SK-N-SH (cell line): ENCODE data around the gene PANK4. TPM values are rescaled to one million over a fixed set of nuclear protein-coding genes. Genes with fewer than 3 reads are reported as not detected.

Experiments
- CTCF ChIA-PET: fragments of 300-600, 350-600 bp; formaldehyde crosslinking; extraction: SDS; loops from one replicate; lab custom pipeline; 2021; lab: Yijun Ruan, JAX
- POLR2A ChIA-PET: fragments of 350-600 bp; sonication (Branson Sonifier 250); formaldehyde crosslinking; extraction: SDS; loops from one replicate; lab custom pipeline; 2020; ENCODE audit warnings: antibody characterized with exemption, inconsistent platforms; lab: Yijun Ruan, JAX
- DNase-seq: peaks from one replicate; pipeline ENCODE4 v3.0.0; 2012
- H2AFZ ChIP-seq: fragments of 200-600 bp; sonication (generic); 2 replicates; pipeline ENCODE4 v1.8.1; 2016; ENCODE audit warnings: antibody characterized with exemption, mild to moderate bottlenecking, low read depth
- H3F3A ChIP-seq: fragments of 200-600 bp; sonication (generic); replicated peaks from 2 replicates; pipeline ENCODE3; 2016; ENCODE audit warnings: antibody characterized with exemption, mild to moderate bottlenecking; ENCODE audit not compliant: insufficient read depth
- H3K27ac ChIP-seq, 2 experiments: fragments of 200-500 bp in 1 of 2; fragments of 200-600 bp in 1 of 2; sonication (Bioruptor generic) in 1 of 2; sonication (generic), shearing (Covaris generic) in 1 of 2; 2 replicates each; pipeline versions ENCODE4 v1.5.1 to v1.6.1; 2014 to 2016; ENCODE audit warnings: low read depth in 2 of 2, inconsistent platforms in 1 of 2, low read length in 1 of 2, mild to moderate bottlenecking in 1 of 2, mixed read lengths in 1 of 2
- H3K27me3 ChIP-seq: fragments of 200-600 bp; sonication (generic), shearing (Covaris generic); 2 replicates; pipeline ENCODE4 v1.6.1; 2016; ENCODE audit warnings: mixed run types; ENCODE audit not compliant: insufficient read depth
- H3K36me3 ChIP-seq, 2 experiments: fragments of 200-500 bp in 1 of 2; fragments of 200-600 bp in 1 of 2; sonication (Bioruptor generic) in 1 of 2; sonication (generic) in 1 of 2; replicated peaks in 1 of 2; 2 replicates each; pipeline versions ENCODE3 to v1.5.1; 2014 to 2016; ENCODE audit warnings: low read length in 1 of 2, mild to moderate bottlenecking in 1 of 2; ENCODE audit not compliant: insufficient read depth in 2 of 2, control insufficient read depth in 1 of 2
- H3K4me1 ChIP-seq, 2 experiments: fragments of 200-500 bp in 1 of 2; fragments of 200-600 bp in 1 of 2; sonication (Bioruptor generic) in 1 of 2; sonication (generic), shearing (Covaris generic) in 1 of 2; 2 replicates each; pipeline versions ENCODE4 v1.5.1 to v1.6.1; 2014 to 2016; ENCODE audit warnings: low read depth in 1 of 2, low read length in 1 of 2, mixed run types in 1 of 2; ENCODE audit not compliant: insufficient read depth in 2 of 2, control insufficient read depth in 1 of 2
- H3K4me2 ChIP-seq: fragments of 200-600 bp; sonication (generic), shearing (Covaris generic); 2 replicates; pipeline ENCODE4 v1.6.1; 2017; ENCODE audit warnings: mixed run types
- H3K4me3 ChIP-seq, 2 experiments: fragments of 200-500 bp in 1 of 2; fragments of 200-600 bp in 1 of 2; sonication (Bioruptor generic) in 1 of 2; sonication (generic), shearing (Covaris generic) in 1 of 2; 2 replicates each; pipeline versions ENCODE4 v1.5.1 to v1.8.1; 2014 to 2016; ENCODE audit warnings: low read depth in 2 of 2, inconsistent platforms in 1 of 2, low read length in 1 of 2, mild to moderate bottlenecking in 1 of 2, mixed read lengths in 1 of 2, moderate library complexity in 1 of 2
- H3K79me2 ChIP-seq: fragments of 200-600 bp; sonication (generic); 2 replicates; pipeline ENCODE4 v1.8.1; 2017; ENCODE audit warnings: mild to moderate bottlenecking; ENCODE audit not compliant: insufficient read depth
- H3K9ac ChIP-seq: fragments of 200-600 bp; sonication (generic); 2 replicates; pipeline ENCODE4 v1.6.1; 2017; ENCODE audit warnings: mixed run types
- H3K9me2 ChIP-seq: fragments of 200-600 bp; sonication (generic); 2 replicates; pipeline ENCODE4 v1.6.1; 2017; ENCODE audit warnings: mixed run types
- H3K9me3 ChIP-seq: fragments of 200-600 bp; sonication (generic); 2 replicates; pipeline ENCODE4 v1.6.1; 2017; ENCODE audit warnings: mixed run types, mild to moderate bottlenecking, moderate library complexity
- H4K20me1 ChIP-seq: fragments of 200-600 bp; sonication (generic); 2 replicates; pipeline ENCODE4 v1.6.1; 2017; ENCODE audit warnings: mild to moderate bottlenecking, mixed run types; ENCODE audit not compliant: insufficient read depth
- ELF1 ChIP-seq: IDR thresholded peaks from 2 replicates; pipeline ENCODE4 v1.4.0; 2012
- FOXM1 ChIP-seq: IDR thresholded peaks from 2 replicates; pipeline ENCODE4 v1.4.0; 2012; ENCODE audit warnings: low read depth, mild to moderate bottlenecking
- GABPA ChIP-seq: IDR thresholded peaks from 2 replicates; pipeline ENCODE4 v1.4.0; 2012; ENCODE audit warnings: low read depth, mild to moderate bottlenecking
- GATA2 ChIP-seq: sonication (generic); formaldehyde crosslinking; IDR thresholded peaks from 2 replicates; pipeline ENCODE4 v1.5.0; 2020; ENCODE audit warnings: mild to moderate bottlenecking, missing genetic modification reagents
- IRF3 ChIP-seq: fragments of 150-350 bp; IDR thresholded peaks from 2 replicates; pipeline ENCODE4 v1.6.1; 2016; ENCODE audit warnings: mild to moderate bottlenecking, low read depth, low read length
- JUND ChIP-seq: IDR thresholded peaks from 2 replicates; pipeline ENCODE4 v1.4.0; 2012
- MAX ChIP-seq: IDR thresholded peaks from 2 replicates; pipeline ENCODE4 v1.4.0; 2012; ENCODE audit warnings: low read depth
- MEF2A ChIP-seq: IDR thresholded peaks from 2 replicates; pipeline ENCODE4 v1.4.0; 2012; ENCODE audit warnings: low read depth, borderline replicate concordance
- NFIC ChIP-seq: IDR thresholded peaks from 2 replicates; pipeline ENCODE4 v1.4.0; 2012; ENCODE audit warnings: borderline replicate concordance
- NRF1 ChIP-seq: IDR thresholded peaks from 2 replicates; pipeline ENCODE4 v1.6.1; 2012; ENCODE audit warnings: low read depth, mild to moderate bottlenecking, low read length
- REST ChIP-seq: IDR thresholded peaks from 2 replicates; pipeline ENCODE4 v1.6.1; 2012; ENCODE audit warnings: mild to moderate bottlenecking, low read depth, low read length, moderate library complexity
- RXRA ChIP-seq: IDR thresholded peaks from 2 replicates; pipeline ENCODE4 v1.4.0; 2012; ENCODE audit warnings: low read depth, mild to moderate bottlenecking, borderline replicate concordance
- SIN3A ChIP-seq: IDR thresholded peaks from 2 replicates; pipeline ENCODE4 v1.6.1; 2012; ENCODE audit warnings: low read depth, mild to moderate bottlenecking, low read length, moderate library complexity, borderline replicate concordance
- TEAD4 ChIP-seq: IDR thresholded peaks from 2 replicates; pipeline ENCODE4 v1.4.0; 2012; ENCODE audit warnings: mild to moderate bottlenecking, borderline replicate concordance; ENCODE audit not compliant: insufficient read depth
- USF2 ChIP-seq: fragments of 150-350 bp; IDR thresholded peaks from 2 replicates; pipeline ENCODE4 v1.6.1; 2017; ENCODE audit warnings: antibody characterized with exemption, low read length, low read depth, borderline replicate concordance
- ZBTB33 ChIP-seq: IDR thresholded peaks from 2 replicates; pipeline ENCODE4 v1.4.0; 2012; ENCODE audit warnings: low read depth, borderline replicate concordance
- WGBS: methylation state at CpG from one replicate; pipeline ENCODE4 v1.1.6; 2017; ENCODE audit warnings: low lambda C conversion rate; 5-methylcytosine and 5-hydroxymethylcytosine counted together
- polyA plus RNA-seq, 3 experiments: library from polyadenylated mRNA; depleted of rRNA; stranded (reverse); fragments of >200 nt; gene quantifications; 2 replicates each; pipeline ENCODE4 v1.2.3, GENCODE V29; 2012

PANK4 gene
- polyA plus RNA-seq, 1 of the 3 experiments (the other 2 are of a cell fraction): 16.6 TPM

- no peak overlapping the region for H3K4me2 ChIP-seq
- WGBS: 40% methylated on average over 1 of the region's 25 CpGs
- no peaks in the 10 kb centered on the region for H3K9me3 ChIP-seq
- no peaks in the 10 kb centered on the region for H3K36me3 ChIP-seq
- no peaks in the 10 kb centered on the region for H3K79me2 ChIP-seq
- H3F3A ChIP-seq: no peaks in the 10 kb centered on the region
- H4K20me1 ChIP-seq: no peaks in the 10 kb centered on the region
- no peak for TF ChIP-seq REST
- no peak for TF ChIP-seq NRF1
- no peak for TF ChIP-seq SIN3A
- no peak for TF ChIP-seq MAX
- TF ChIP-seq GATA2 (CRISPR knock-in tag): no peak
- TF ChIP-seq ZBTB33: no peak
- no peak for TF ChIP-seq TEAD4
- no peak for TF ChIP-seq USF2
- TF ChIP-seq NFIC: no peak
- TF ChIP-seq GABPA: no peak
- no peak for TF ChIP-seq IRF3
- TF ChIP-seq FOXM1: no peak
- TF ChIP-seq ELF1: no peak
- no peak for TF ChIP-seq RXRA
- TF ChIP-seq MEF2A: no peak
- no peak for TF ChIP-seq JUND
- H3K4me1 ChIP-seq: peaks cover 0 to 89% of the 10 kb centered on the region in 2 experiments; a peak in 1 of 4 replicates
- H3K27ac ChIP-seq: peak overlapping the region in 1 of 2 experiments; percentile 78; a peak in 1 of 4 replicates
- no peak overlapping the region for H3K4me3 ChIP-seq
- no peaks in the 10 kb centered on the region for H3K27me3 ChIP-seq
- CTCF ChIA-PET: interaction anchor here (1.0 to 3.9 kb wide), 7 partner anchors 9 to 86 kb away, joined by 3 to 20 read pairs (median 6); no protein-coding TSS in a partner anchor
- POLR2A ChIA-PET: interaction anchor here (1.4 kb wide), 1 partner anchor 11 kb away, joined by 5 read pairs; no protein-coding TSS in a partner anchor
- no peak overlapping the region for H3K9ac ChIP-seq
- DNase-seq: no peak
- H2AFZ ChIP-seq: no peak overlapping the region
- H3K9me2 ChIP-seq: no peaks in the 10 kb centered on the region
Measured at GRCh38 chr1:2469103-2469940, 57.1 kb downstream of the PANK4 start.
